ENCODE measurements around the gene CAV2. TPM values are rescaled to one million over a fixed set of nuclear protein-coding genes. Genes with fewer than 3 reads are reported as not detected.

The CAV2 gene
- polyA plus RNA-seq, 1 of the 3 experiments (the other 2 are of a cell fraction) = 182 TPM

DNA sequence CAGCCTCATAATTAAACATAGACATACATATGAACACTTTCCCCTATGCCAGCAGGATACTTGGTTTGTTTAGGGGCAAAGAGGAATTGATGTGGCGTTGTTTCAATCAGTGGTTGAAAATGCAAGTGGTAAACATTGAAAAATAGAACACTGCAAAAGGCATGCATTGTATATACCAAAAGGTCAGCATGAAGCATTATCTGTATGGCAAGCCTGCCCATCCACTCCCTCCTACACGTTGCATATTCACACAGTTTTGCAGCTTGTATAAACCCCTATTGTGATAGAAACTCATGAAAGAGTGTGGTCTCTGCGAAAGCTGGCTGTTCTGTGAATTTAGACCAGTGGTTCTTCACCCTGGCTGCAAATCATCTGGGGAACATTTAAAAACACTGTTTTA lies 42.4 kb downstream of the CAV2 start (continued):
- TF ChIP-seq, protein P1, sequence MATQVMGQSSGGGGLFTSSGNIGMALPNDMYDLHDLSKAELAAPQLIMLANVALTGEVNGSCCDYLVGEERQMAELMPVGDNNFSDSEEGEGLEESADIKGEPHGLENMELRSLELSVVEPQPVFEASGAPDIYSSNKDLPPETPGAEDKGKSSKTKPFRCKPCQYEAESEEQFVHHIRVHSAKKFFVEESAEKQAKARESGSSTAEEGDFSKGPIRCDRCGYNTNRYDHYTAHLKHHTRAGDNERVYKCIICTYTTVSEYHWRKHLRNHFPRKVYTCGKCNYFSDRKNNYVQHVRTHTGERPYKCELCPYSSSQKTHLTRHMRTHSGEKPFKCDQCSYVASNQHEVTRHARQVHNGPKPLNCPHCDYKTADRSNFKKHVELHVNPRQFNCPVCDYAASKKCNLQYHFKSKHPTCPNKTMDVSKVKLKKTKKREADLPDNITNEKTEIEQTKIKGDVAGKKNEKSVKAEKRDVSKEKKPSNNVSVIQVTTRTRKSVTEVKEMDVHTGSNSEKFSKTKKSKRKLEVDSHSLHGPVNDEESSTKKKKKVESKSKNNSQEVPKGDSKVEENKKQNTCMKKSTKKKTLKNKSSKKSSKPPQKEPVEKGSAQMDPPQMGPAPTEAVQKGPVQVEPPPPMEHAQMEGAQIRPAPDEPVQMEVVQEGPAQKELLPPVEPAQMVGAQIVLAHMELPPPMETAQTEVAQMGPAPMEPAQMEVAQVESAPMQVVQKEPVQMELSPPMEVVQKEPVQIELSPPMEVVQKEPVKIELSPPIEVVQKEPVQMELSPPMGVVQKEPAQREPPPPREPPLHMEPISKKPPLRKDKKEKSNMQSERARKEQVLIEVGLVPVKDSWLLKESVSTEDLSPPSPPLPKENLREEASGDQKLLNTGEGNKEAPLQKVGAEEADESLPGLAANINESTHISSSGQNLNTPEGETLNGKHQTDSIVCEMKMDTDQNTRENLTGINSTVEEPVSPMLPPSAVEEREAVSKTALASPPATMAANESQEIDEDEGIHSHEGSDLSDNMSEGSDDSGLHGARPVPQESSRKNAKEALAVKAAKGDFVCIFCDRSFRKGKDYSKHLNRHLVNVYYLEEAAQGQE (IDR thresholded peaks at IDR 0.05; ENCODE audit: low read depth, low read length) = no peak
- TF ChIP-seq CHD2 (IDR thresholded peaks at IDR 0.05; ENCODE audit: low read length, partially characterized antibody) = no peak

DNA sequence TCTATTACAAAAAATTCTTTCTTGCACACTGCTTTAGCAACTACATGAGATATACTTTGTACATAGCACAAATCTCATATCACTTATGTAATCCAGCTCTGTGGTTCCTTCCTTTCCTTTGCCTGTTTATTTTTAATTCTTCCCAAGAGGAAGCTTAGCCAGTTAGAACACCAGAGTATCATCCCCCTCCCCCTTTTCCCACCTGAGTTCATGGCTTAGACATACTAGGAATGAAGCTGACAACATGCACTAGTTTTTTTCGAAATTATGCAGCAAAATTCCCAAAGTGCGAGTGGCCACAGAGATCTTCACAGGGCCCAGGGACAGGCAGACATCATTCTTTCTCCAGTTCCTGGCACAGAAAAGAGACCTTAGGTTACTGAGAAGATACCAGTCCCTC lies 43.1 kb downstream of the CAV2 start:
- DNase-seq = no peak
- Histone ChIP-seq H3K4me2 (peak overlapping the region; percentile 13; the same call in 1 of the 2 replicates), H3K4me1 (ENCODE audit: control insufficient read depth in 1 of 2, insufficient read depth in 2 of 2, low read depth in 1 of 2, low read length in 1 of 2) (peaks cover 0 to 98% of the 10 kb centered on the region in 2 experiments), H3K4me3 (ENCODE audit: low read depth in 2 of 2, low read length in 1 of 2) (no peak overlapping the region), H3K9ac (peak overlapping the region; percentile 29; the same call in 1 of the 2 replicates), H3K79me2 (ENCODE audit: insufficient read depth) (peaks cover 100% of the 10 kb centered on the region), H3K27ac (ENCODE audit: low read depth in 2 of 2, low read length in 1 of 2) (peak overlapping the region; percentile 47 to 79; a peak in 3 of 4 replicates), H3F3A (replicated peaks; ENCODE audit: insufficient read depth) (peaks cover 62% of the 10 kb centered on the region), H3K27me3 (ENCODE audit: insufficient read depth) (no peaks in the 10 kb centered on the region), H3K9me2 (no peaks in the 10 kb centered on the region), H4K20me1 (ENCODE audit: insufficient read depth) (peaks cover 28% of the 10 kb centered on the region), H3K36me3 (replicated peaks in 1 of 2; ENCODE audit: control insufficient read depth in 1 of 2, insufficient read depth in 2 of 2, low read length in 1 of 2) (peaks cover 55 to 64% of the 10 kb centered on the region in 2 experiments), H2AFZ (ENCODE audit: low read depth) (no peak overlapping the region), H3K9me3 (no peaks in the 10 kb centered on the region)
- WGBS (ENCODE audit: low lambda C conversion rate) = 33% methylated on average over 2 of the region's 2 CpGs
- POLR2A ChIA-PET = no interaction called here
- TF ChIP-seq MEF2A (IDR thresholded peaks at IDR 0.05; ENCODE audit: borderline replicate concordance, low read depth) (no peak), FOSL2 (IDR thresholded peaks at IDR 0.05; ENCODE audit: borderline replicate concordance, low read depth) (peak; percentile 23; the same call in 1 of the 2 replicates), TCF12 (IDR thresholded peaks at IDR 0.05) (peak; percentile 29; the same call in 1 of the 2 replicates), NRF1 (IDR thresholded peaks at IDR 0.05; ENCODE audit: low read depth, low read length) (no peak), PBX3 (IDR thresholded peaks at IDR 0.05) (peak; percentile 46; the same call in 1 of the 2 replicates), FOXJ3 (CRISPR knock-in tag; IDR thresholded peaks at IDR 0.05) (no peak), NFIC (IDR thresholded peaks at IDR 0.05; ENCODE audit: borderline replicate concordance) (peak; percentile 38; the same call in 1 of the 2 replicates), GATA2 (CRISPR knock-in tag; IDR thresholded peaks at IDR 0.05) (no peak)
- TF ChIP-seq, protein P2, sequence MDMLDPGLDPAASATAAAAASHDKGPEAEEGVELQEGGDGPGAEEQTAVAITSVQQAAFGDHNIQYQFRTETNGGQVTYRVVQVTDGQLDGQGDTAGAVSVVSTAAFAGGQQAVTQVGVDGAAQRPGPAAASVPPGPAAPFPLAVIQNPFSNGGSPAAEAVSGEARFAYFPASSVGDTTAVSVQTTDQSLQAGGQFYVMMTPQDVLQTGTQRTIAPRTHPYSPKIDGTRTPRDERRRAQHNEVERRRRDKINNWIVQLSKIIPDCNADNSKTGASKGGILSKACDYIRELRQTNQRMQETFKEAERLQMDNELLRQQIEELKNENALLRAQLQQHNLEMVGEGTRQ (IDR thresholded peaks at IDR 0.05; ENCODE audit: borderline replicate concordance, low read depth, low read length) = no peak
- CTCF ChIA-PET = no interaction called here

Measured in SK-N-SH (cell line).